GM19438 (cell line): Measurements from ENCODE around the gene PPP1R27.

Experiments used
- ATAC-seq: cut with Tn5 transposase; IDR thresholded peaks from one replicate; pipeline ENCODE4 v1.9.1; 2021; ENCODE audit warnings: low read depth; ENCODE audit not compliant: unreplicated experiment

PPP1R27 gene

DNA sequence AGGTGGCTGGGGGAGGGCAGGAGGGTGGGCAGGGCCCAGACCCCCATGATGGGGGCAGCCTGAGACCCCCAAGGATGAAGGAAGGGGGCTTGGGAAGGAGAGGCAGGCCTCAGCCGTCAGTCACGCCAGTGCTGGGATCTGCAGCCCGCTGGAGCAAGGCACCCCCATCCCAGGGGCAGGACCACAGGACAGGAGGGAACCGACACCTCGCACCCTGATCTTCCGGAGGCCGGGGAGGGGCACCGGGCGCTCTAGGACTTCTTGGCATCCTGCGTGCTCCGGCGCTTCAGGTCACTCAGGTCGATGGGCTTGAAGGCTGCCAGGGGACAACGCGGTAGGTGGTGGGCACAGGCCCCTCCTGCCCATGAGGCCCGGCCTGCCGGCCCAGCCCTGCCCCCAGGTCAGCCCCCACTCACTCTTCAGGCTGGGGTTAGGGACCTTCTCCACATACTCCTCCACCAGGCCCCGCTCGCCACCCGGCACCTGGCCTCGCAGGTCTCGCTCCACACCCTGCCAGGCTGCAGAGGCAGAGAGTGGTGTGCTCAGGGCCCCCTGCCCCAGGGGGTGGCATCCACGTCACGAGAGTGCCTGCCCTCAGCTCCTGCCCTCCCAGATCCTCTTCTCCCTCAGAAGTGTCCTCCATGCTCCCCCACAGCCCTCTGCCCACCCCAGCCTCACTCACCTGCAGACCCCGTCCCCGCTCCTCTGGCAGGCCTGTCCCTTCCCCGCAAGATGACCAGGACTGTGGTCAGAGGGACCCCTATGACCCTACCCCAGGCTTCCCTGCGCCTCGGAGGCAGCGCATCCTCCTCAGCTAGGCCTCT is 11.6 kb downstream of the PPP1R27 start:
- no peak for ATAC-seq

DNA sequence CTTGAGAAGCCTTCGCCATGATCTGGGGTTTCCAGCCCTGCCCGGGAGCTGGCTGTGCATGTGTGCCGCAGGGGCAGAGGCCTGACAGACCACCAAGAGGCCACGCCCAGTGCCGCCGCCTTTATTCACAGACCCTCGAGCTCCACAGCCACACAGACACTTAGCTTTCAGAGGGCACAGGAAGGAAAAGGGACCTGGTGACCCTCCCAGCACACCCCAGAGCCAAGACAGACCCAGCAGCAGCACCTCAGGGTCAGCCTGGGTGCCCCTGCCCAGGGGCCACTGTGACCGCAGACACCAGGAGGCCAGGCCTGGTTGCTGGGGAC is 12.6 kb downstream of the PPP1R27 start:
- no peak for ATAC-seq

DNA sequence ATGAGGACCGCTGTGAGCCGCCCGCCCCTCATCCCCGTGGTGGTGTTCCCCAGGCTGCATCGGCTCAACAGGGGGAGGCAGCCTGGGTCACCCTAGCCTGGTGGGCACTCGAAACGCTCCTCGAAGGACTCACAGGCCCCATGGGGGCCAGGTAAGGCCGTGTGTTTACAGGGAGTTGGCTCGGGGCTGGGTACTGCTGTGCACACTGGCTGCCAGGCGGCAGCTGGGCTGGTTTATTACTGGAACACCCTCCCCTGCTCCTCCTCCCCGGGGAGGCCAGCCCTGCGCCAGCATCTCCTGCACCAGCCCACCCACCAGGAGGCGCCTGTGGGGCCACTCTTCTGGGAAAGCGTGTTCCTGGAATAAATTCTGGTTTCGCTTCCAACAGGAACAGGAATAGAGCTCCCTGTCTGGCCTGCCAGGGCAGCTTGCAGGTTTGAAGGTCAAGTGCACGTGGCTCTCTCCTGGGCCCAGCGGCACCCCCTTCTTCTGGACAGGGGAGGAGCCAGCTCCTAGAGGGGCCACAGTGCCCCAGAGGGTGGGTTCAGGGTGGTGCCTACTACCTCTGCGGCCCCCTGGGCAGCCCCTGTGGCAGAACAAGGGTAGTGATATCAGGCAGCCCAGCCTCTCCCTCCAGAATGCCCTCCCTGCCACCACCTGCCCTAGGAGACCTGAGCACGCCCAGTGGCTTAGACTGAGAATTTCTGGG is 13.1 kb downstream of the PPP1R27 start:
- ATAC-seq = no peak

DNA sequence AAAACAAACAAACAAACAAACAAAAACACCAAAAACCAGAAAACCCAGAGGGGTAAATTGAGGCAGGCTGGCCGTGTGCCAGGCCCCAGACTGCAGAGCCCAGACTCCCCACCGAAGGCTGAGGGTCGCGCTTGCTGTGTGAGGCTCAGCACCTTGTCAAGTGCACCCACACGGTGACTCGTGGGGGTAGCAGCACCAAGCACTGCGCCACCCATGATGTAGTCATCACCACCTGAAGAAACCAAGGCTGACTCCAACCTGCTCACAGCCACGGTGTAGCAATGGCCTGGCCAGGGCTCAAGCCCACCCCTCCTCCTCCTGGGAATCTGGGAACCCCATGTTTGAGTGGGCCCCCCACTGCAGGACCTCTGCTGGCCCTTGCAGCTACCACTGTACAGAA is 13.7 kb downstream of the PPP1R27 start:
- no peak for ATAC-seq

DNA sequence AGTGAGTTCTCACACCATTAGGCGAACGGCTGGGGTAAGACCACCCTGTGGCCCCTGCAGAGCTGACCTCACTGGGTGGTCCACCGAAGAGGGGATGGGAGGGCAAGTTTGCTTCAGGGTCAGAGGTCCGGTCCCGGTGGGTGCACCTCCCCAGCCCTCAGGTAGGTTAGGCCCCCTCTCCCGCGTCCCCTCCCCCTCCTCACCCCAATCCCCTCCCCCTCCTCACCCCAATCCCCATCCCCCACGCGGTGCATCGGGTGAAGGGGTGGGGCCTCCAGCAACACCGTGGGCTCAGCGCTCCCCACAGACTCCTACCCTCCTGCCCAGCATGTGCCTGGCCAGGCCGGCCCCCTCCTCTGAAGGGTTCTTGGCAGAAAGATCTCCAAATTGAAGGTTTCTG is 15.1 kb downstream of the PPP1R27 start:
- ATAC-seq = no peak

DNA sequence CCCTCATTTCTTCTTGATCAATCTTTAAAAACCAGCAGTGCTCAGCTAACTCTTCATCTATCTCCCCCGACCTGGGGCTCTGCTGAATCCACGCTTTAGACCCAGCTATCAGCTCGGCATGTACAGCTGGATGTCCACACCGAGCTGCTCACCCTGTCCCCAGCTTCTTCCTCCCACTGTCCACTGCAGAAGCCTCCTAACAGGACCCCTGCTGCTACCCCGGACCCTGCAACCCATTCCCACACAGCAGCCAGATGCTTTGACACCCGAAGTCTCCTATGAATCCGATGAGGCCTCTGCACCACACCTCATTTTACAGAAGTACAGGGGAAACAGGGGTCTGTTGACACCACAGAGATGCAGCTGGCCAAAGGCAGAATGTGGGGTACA is 17.1 kb downstream of the PPP1R27 start:
- no peak for ATAC-seq

DNA sequence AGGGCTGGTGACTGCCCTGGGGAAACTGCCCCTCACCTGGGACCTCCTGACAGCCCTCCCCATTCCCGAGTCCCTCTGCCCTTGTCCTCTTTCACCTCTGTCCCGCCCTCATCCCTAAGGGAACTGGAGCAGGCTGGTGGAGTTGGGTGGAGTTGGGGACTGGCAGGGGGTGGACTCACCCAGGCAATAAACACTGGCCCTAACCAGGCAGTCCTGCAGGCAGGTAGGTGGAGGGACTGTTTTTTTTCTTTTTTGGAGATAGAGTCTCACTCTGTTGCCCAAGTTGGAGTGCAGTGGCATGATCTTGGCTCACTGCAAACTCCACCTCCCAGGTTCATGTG is 19.2 kb downstream of the PPP1R27 start:
- ATAC-seq = no peak

DNA sequence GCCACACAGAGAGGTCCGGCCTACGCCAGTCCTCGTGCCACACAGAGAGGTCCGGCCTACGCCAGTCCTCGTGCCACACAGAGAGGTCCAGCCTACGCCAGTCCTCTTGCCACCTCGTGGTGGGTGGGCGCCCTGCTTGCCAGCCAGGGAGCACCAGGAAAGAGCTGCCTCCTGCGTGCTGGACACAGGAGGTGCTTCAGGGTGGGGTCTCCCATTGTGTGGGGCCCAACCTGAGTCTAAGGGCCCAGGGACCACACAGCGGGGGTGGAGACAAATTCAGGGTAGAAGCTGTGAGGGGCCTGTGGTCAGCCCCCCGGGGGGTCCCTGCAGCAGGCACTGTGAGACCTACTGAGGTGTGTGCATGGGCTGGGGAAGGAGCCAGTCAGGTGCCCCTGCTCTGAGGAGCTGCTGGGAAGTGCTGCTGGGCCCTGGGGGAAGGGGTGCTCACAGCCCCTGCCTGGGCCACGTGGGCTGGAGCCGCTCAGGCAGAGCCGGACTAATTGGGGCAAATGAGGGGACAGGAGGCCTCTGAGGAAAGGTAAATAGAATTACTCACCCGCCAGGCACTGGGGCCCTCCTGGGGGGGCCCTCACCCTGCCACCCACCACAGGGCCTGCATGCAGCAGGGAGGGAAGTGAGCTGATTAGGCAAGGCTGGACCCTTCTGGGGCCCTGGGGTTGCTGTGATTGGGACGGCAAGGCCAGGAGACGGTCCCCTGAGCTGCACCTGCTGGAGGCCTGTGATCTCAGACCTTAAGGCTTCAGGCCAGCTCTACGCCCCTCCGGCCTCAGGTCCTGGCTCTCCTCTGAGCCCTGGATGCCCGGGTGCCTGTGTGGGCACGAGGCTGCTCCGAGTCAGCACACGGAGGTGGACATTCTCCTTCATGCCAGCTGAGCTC is 19.9 kb downstream of the PPP1R27 start:
- no peak for ATAC-seq

DNA sequence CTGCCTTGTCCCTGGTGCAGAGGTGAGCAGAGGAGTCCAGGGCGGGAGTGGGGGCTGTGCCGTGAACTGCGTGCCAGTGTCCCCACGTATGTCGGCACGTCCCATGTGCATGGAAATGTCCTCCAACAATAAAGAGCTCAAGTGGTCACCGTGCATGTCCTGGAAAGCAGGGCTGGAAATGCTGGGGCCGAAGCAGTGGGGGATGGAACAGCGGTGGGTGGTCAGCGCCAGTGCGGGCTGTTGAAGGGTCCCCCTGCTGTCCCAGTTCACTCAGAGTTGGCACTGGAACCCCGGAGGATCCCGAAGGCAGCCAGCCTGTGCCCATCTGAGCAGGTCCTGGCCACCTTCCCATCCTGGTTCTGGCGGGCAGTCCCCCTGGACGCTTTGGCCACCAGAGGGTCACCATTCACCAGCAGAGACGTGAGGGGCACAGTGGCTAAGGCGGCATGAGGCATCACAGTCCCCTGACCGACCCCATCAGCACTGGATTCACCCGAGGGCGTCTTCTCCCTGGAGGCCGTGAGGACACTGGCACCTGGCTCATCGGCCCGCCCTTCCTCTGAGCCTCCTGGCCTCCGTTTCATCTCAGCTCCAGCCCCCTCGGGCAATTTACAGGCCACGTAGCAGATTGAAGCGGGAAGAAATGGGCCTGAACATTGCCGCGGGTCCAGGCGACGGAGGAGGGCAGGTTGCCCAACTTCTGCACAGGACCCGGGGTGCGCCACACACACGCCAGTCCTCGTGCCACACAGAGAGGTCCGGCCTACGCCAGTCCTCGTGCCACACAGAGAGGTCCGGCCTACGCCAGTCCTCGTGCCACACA is 20.8 kb downstream of the PPP1R27 start:
- ATAC-seq = no peak

DNA sequence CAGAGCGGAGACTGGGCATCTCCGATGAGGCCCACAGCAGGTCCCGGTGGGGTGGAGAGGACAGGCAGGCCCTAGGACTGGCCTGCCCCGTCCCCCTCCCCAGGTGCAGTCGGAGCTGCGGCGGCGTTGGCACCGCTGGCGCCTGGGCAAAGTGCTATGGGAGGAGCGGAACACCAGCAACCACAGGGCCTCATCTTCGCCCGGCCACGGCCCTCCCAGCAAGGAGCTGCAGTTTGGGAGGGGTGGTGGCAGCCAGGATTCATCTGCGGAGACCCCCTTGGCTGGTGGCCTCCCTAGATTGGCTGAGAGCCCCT is 21.5 kb downstream of the PPP1R27 start:
- no peak for ATAC-seq

DNA sequence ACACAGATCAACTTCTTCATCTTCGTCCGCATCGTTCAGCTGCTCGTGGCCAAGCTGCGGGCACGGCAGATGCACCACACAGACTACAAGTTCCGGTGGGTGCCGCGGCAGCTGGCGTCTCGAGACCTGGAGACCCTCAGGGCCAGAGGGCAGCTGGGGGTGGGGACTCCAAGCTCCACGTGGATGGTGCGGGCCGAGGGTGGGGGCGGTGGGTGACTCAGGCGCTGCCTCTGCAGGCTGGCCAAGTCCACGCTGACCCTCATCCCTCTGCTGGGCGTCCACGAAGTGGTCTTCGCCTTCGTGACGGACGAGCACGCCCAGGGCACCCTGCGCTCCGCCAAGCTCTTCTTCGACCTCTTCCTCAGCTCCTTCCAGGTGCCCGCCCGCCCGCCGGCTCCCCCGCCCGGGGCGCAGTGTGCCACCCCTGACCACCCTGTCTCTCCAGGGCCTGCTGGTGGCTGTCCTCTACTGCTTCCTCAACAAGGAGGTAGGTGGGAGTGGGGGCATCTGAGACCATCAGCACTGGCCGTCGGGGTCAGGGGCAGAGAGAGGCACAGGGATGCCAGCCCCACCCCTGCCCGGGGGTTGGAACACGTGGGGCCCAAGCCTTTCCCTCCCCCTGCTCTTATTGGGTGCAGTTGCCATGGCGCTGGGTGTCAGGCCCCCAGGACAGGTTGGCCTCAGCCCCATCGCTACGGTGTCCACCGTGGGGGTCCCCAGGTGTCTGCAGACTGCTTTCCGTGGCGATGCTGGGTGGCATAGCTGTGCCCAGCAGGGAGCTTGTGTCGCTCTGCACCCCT is 22.1 kb downstream of the PPP1R27 start:
- no peak for ATAC-seq

DNA sequence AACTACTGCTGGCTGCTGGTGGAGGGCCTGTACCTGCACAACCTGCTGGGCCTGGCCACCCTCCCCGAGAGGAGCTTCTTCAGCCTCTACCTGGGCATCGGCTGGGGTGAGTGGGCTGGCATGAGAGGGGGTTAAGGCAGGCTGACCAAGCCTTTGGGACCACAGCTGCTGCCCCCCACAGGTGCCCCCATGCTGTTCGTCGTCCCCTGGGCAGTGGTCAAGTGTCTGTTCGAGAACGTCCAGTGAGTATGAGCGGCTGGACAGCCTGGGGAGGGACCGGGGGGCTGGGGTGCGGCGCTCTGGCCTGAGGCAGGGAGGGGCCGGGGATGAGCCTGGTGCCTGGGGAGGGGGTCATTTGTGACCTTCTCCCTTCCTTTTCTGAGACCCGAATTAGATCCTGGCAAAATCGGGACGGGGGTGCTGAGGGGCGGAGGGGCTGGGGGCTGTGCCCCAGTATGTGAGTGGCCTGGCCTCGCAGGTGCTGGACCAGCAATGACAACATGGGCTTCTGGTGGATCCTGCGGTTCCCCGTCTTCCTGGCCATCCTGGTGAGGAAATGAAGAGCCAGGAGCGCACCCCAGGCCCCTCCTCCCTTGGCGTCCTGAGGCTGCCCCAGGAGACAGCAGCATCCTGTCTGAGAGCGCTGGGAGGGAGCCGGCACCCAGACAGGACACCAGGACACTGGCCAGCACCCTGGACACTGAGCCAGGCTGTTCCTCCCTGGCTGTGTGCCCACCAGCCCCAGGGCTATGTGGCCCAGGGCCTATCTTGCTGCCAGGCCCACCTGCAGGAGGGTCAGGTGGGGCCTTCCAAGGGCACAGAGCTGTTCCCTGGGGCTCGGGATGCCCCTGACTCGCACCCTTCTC is 22.9 kb downstream of the PPP1R27 start:
- no peak for ATAC-seq

DNA sequence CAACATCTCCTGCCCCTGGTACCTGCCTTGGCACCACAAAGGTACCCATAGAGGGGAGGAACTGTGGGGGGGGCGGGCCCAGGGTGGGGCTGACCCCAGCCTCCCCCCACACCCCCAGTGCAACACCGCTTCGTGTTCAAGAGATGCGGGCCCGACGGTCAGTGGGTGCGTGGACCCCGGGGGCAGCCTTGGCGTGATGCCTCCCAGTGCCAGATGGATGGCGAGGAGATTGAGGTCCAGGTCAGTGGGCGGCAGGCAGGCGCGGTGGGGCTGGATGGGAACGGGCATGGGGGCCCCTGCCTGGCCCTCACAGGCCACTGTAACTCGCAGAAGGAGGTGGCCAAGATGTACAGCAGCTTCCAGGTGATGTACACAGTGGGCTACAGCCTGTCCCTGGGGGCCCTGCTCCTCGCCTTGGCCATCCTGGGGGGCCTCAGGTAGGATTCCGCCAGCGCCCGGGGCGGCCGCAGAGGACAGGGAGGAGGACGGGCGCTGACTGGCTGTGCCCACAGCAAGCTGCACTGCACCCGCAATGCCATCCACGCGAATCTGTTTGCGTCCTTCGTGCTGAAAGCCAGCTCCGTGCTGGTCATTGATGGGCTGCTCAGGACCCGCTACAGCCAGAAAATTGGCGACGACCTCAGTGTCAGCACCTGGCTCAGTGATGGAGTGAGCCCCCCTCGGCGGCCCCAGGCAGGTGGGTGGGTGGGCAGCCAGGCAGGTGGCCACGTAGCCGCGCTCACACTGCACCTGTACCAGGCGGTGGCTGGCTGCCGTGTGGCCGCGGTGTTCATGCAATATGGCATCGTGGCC is 23.8 kb downstream of the PPP1R27 start:
- no peak for ATAC-seq

DNA sequence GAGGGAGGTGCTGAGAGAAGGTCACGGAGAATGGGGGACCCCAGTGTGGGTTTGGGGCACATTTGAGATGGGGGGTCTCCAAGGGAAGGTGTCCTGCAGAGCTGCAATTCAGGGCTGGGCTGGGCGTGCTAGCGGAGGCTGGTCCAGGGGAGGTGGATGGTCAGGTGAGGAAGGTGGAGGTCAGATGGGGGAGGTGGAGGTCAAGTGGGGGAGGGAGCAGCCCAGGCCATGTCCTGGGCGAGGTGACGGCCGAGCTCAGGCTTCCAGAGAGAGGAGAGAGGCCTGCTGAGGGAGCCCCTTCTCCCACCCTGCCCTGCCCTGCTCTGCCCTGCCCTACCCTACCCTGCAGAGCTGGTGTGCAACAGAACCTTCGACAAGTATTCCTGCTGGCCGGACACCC is 24.4 kb downstream of the PPP1R27 start:
- no peak for ATAC-seq

DNA sequence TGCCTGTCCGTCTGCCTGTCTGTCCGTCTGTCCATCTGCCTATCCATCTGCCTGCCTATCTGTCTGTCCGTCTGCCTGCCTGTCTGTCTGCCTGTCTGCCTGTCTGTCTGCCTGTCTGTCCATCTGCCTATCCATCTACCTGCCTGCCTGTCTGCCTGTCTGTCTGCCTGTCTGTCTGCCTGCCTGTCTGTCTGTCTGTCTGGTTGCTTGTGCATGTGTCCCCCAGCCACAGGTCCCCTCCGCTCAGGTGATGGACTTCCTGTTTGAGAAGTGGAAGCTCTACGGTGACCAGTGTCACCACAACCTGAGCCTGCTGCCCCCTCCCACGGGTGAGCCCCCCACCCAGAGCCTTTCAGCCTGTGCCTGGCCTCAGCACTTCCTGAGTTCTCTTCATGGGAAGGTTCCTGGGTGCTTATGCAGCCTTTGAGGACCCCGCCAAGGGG is 25.3 kb downstream of the PPP1R27 start:
- ATAC-seq = no peak

DNA sequence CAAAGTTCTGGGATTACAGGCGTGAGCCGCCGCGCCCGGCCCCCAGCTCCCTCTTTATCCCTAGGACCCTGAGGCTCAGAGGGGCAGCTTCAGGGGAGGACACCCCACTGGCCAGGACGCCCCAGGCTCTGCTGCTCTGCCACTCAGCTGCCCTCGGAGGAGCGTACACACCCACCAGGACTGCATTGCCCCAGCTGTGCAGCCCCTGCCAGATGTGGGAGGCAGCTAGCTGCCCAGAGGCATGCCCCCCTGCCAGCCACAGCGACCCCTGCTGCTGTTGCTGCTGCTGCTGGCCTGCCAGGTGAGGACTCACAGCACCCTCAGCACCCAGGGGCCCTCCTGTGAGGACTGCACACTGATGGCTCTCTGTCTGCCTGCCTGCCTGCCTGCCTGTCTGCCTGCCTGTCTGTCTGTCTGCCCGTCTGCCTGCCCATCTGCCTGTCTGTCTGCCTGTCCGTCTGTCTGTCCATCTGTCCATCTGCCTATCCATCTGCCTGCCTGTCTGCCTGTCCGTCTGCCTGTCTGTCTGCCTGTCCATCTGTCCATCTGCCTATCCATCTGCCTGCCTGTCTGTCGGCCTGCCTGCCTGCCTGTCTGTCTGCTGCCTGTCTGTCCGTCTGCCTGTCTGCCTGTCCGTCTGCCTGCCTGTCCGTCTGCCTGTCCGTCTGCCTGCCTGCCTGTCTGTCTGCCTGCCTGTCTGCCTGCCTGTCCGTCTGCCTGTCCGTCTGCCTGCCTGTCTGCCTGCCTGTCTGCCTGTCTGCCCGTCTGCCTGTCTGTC is 25.9 kb downstream of the PPP1R27 start:
- no peak for ATAC-seq

DNA sequence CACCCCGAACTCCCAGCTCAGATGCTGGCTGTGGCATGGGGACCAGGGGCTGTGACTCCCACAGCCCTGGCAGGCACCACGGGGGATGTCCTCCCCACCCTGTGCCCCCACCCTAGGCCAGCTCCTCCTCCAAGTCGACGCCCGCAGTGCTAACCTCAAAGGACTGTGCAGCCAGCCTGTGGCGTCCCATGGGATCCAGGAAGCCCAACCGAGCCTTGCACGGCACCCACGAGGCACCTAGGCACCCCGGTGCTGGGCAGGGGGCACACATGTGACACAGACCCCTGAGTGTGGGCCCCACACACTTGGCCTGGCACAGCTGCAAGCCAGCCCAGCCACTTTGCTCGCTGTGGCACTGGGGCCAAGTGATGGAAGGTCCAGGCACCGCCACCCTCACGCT is 27.0 kb downstream of the PPP1R27 start:
- ATAC-seq = no peak
